Mesodermal cell (in vitro differentiated cells): ENCODE results near the gene ATG7. TPM values are rescaled to one million over a fixed set of nuclear protein-coding genes. Genes with fewer than 3 reads are reported as not detected.

Experiments used
- H3K27ac ChIP-seq: 2 replicates; pipeline ENCODE4 v1.7.0; 2013; ENCODE audit warnings: mild to moderate bottlenecking, low read depth, low read length, moderate library complexity; ENCODE audit not compliant: severe bottlenecking
- H3K36me3 ChIP-seq: 2 replicates; pipeline ENCODE4 v1.7.1; 2013; ENCODE audit warnings: mild to moderate bottlenecking, low read length, moderate library complexity; ENCODE audit not compliant: control insufficient read depth, insufficient read depth
- H3K4me1 ChIP-seq: one replicate; pipeline ENCODE4 v1.7.1; 2013; ENCODE audit warnings: mild to moderate bottlenecking, low read length; ENCODE audit not compliant: insufficient read depth, control insufficient read depth, poor library complexity, severe bottlenecking
- H3K4me3 ChIP-seq: 2 replicates; pipeline ENCODE4 v1.7.0; 2013; ENCODE audit warnings: low read length, control low read depth, mild to moderate bottlenecking; ENCODE audit not compliant: insufficient read depth, poor library complexity, severe bottlenecking; ENCODE audit errors: extremely low read depth
- H3K9me3 ChIP-seq: 2 replicates; pipeline ENCODE4 v1.7.1; 2013; ENCODE audit warnings: mild to moderate bottlenecking, low read length, moderate library complexity; ENCODE audit not compliant: control insufficient read depth
- WGBS, 2 experiments: methylation state at CpG; one replicate each; pipeline ENCODE4 v1.1.5; 2013; ENCODE audit warnings: missing lambda C conversion rate in 2 of 2; ENCODE audit not compliant: insufficient coverage in 2 of 2; 5-methylcytosine and 5-hydroxymethylcytosine counted together
- polyA plus RNA-seq, 2 experiments: library from polyadenylated mRNA; stranded (reverse); fragments of 50-300 nt; gene quantifications; one replicate each; pipeline ENCODE4 v1.2.3, GENCODE V29; 2013

The ATG7 gene
- polyA plus RNA-seq (2013, experiment 1 of 2): 23.2 TPM
- polyA plus RNA-seq (2013, experiment 2 of 2): 25.7 TPM

DNA sequence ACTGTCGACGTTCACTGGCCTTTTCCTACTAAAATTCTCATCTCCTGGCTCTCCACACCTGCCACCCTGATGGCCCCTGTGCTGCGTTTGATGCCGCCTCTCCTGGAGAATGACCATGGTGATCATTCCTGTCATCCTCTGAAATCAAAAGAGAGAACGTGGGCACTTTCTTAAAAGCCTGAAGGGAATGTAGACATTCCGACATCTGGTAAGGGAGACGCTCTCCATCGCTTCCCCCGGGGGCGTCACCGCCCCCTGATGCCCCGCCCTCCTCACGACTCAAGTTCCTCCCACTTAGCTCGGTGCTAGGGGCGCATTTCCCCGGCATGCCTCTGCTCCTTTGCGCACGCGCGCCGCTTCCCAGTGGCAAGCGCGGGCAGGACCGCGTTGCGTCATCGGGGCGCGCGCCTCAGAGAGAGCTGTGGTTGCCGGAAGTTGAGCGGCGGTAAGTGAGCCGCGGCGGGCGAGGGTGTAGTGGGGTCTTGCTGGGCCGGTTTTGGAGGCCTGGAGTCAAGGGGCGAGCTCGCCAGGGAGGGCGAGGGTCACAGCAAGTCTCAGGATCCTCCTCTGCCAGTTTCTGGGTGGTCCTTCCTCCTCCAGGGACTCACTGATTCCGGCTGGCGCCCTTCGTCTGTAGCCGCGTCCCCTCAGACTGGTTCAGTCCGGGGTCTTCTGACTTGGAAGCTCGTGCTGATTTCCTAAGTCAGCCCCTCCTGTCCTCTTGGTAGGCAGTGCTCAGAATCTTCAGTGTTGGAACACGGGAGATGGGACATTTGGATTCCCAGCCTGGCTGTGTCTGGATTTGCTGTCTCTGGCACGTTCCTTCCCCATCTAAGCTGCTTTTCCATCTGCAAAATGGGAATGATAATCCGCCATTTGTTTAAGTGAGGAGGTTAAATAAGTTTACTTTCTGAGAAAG, at the start of gene ATG7:
ATG7 (plus strand) TSS at position 412 of the 919 bp plus-strand sequence. CDS start 26,299 bp downstream, outside the sequence.
- Histone ChIP-seq H3K4me1 (no peaks in the 10 kb centered on the region), H3K36me3 (peaks cover 13% of the 10 kb centered on the region), H3K4me3 (peak within 1 kb of the TSS; percentile 83), H3K9me3 (peaks cover 6% of the 10 kb centered on the region), H3K27ac (peak within 1 kb of the TSS; percentile 82)
- 7 to 8% methylated on average over 29 to 43 of the region's 51 CpGs for WGBS, 2 experiments

GRCh38 chr3:11224010-11224409, 48.2 kb upstream of the ATG7 start:
- H3K4me3 ChIP-seq: no peak overlapping the region
- H3K4me1 ChIP-seq: peaks cover 5% of the 10 kb centered on the region
- no peak overlapping the region for H3K27ac ChIP-seq
- no peaks in the 10 kb centered on the region for H3K9me3 ChIP-seq
- H3K36me3 ChIP-seq: no peaks in the 10 kb centered on the region
- WGBS, 2 experiments: 75 to 91% methylated on average over 1 to 2 of the region's 3 CpGs

DNA sequence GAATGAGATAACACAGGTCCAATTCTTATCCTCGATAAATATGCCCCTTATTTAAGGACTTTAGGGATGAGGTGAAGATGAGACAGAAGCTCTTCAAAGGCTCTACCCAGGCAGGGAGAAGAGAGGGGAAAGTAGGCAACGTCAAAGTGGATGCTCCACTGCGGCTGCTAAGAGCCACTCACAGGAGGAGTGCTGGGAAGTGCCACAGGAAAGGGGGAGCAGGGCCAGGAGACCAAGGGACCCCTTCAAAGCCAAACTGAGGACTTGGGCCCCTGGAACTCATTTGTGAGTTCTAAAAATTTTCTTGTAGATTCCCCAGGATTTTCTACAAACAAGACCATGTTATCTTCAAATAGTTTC, 47.3 kb upstream of the ATG7 start:
- Histone ChIP-seq H3K9me3 (no peaks in the 10 kb centered on the region), H3K27ac (peak overlapping the region; percentile 0), H3K4me1 (peaks cover 5% of the 10 kb centered on the region), H3K4me3 (no peak overlapping the region), H3K36me3 (no peaks in the 10 kb centered on the region)
- 94 to 100% methylated on average over 1 to 3 of the region's 3 CpGs for WGBS, 2 experiments

DNA sequence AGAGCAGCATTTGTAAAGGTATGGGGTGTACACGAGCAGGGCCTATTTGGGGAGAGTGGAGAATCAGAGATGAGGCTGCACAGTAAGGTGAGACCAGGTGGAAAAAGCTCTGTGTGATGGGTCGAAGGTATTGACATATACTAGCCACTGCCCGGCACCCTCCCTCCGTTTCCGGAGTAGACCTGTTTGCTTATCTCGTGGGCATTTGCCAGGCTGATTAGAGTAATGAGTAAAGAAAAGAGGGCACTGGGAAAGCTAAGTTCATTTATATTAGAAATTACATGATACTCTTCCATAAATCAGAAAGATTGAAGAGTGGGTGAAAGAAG, 46.2 kb upstream of the ATG7 start:
- H3K27ac ChIP-seq: peak overlapping the region; percentile 6
- WGBS, 2 experiments: 94 to 99% methylated on average over 4 to 5 of the region's 6 CpGs
- H3K36me3 ChIP-seq: no peaks in the 10 kb centered on the region
- H3K9me3 ChIP-seq: no peaks in the 10 kb centered on the region
- H3K4me1 ChIP-seq: peaks cover 5% of the 10 kb centered on the region
- no peak overlapping the region for H3K4me3 ChIP-seq

DNA sequence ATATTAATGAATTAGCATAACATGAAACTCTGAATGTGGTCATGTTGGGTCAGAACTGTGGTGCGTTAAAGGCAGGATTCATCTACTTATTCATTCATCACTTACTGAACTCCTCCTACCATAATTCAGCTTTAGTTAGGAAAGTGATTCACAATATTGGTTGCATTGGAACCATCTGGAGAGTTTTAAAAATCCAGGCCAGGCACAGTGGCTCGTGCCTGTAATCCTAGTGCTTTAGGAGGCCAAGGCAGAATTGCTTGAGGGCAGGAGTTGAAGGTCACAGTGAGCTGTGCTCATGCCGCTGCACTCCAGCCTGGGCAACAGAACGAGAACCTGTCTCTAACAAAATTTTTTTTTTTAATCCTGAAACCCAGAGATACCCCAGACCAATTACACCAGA, 44.2 kb upstream of the ATG7 start:
- WGBS, 2 experiments: 90 to 92% methylated on average over 2 of the region's 4 CpGs
- Histone ChIP-seq H3K27ac (no peak overlapping the region), H3K4me1 (peaks cover 5% of the 10 kb centered on the region), H3K36me3 (no peaks in the 10 kb centered on the region), H3K9me3 (no peaks in the 10 kb centered on the region), H3K4me3 (no peak overlapping the region)

- peaks cover 4% of the 10 kb centered on the region for H3K4me1 ChIP-seq
- H3K9me3 ChIP-seq: no peaks in the 10 kb centered on the region
- WGBS, 2 experiments: 88 to 89% methylated on average over 4 of the region's 4 CpGs
- H3K36me3 ChIP-seq: no peaks in the 10 kb centered on the region
- H3K27ac ChIP-seq: no peak overlapping the region
- H3K4me3 ChIP-seq: no peak overlapping the region
Measured at GRCh38 chr3:11230125-11230524, 42.1 kb upstream of the ATG7 start.

DNA sequence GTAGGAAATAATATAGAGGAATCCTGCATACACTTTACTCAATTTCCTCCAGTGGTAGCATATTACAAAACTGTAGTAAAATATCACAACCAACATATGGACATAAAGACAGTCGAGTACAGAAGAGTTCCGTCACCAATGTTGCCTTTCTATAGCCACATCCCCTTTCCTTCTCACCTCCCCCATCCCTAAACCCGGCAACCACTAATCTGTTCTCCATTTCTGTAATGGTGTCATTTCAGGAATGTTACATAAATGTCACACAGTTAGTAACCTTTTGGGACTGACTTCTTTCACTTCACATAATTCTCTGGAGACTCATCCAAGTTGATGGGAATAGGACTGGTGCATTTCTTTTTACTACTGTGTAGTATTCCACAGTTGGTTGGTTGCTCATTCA, 41.4 kb upstream of the ATG7 start:
- no peaks in the 10 kb centered on the region for H3K4me1 ChIP-seq
- no peaks in the 10 kb centered on the region for H3K36me3 ChIP-seq
- no peaks in the 10 kb centered on the region for H3K9me3 ChIP-seq
- H3K27ac ChIP-seq: no peak overlapping the region
- no peak overlapping the region for H3K4me3 ChIP-seq
- 58 to 60% methylated on average over 1 to 2 of the region's 3 CpGs for WGBS, 2 experiments

GRCh38 chr3:11235385-11235784, 36.8 kb upstream of the ATG7 start:
- H3K9me3 ChIP-seq: no peaks in the 10 kb centered on the region
- 83 to 87% methylated on average over 7 of the region's 8 CpGs for WGBS, 2 experiments
- no peaks in the 10 kb centered on the region for H3K36me3 ChIP-seq
- H3K27ac ChIP-seq: no peak overlapping the region
- H3K4me3 ChIP-seq: no peak overlapping the region
- H3K4me1 ChIP-seq: no peaks in the 10 kb centered on the region

- Histone ChIP-seq H3K4me1 (no peaks in the 10 kb centered on the region), H3K36me3 (no peaks in the 10 kb centered on the region), H3K4me3 (no peak overlapping the region), H3K27ac (no peak overlapping the region), H3K9me3 (no peaks in the 10 kb centered on the region)
- 89% methylated on average over 3 of the region's 8 CpGs; no CpG with 5 or more reads in 1 of the 2 experiments for WGBS, 2 experiments
Measured at GRCh38 chr3:11236588-11237461, 35.4 kb upstream of the ATG7 start.

DNA sequence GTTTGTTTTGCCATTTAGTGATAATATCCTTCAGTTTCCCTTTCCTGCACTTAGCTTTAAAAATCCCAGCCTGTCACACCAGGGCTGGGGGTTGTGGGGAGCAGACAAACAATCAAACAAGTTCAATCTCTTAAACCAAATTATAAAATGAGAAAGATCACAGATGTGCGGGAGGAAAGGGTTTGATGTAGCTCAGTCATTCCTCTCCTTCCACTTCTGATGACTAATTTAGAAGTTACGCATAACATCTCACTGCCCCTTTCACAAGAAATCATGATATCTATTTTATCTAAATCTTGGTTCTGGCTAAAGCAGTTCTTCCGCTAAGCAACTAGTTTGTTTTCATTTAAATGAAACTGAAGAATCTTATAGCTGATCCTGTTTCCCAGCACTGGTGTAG, 34.1 kb upstream of the ATG7 start:
- Histone ChIP-seq H3K36me3 (no peaks in the 10 kb centered on the region), H3K9me3 (no peaks in the 10 kb centered on the region), H3K4me1 (no peaks in the 10 kb centered on the region), H3K27ac (peak overlapping the region; percentile 1), H3K4me3 (no peak overlapping the region)
- 86% methylated on average over 1 of the region's 3 CpGs; no CpG with 5 or more reads in 1 of the 2 experiments for WGBS, 2 experiments
